Esophagus (tissue), 2 donors: ENCODE measurements around the gene GALK1. TPM values are rescaled to one million over a fixed set of nuclear protein-coding genes. Genes with fewer than 3 reads are reported as not detected.
"Not testable (repeated sequence)": the region's sequence is repeated elsewhere in the genome, so short reads cannot be mapped to it uniquely, and the experiment has no call there.

Experiments used
- H3K27ac ChIP-seq, 2 donors: one replicate each; pipeline ENCODE4 v1.5.1; 2013; ENCODE audit warnings: low read depth in 2 of 2, mild to moderate bottlenecking in 2 of 2, inconsistent platforms in 1 of 2, low read length in 1 of 2, moderate library complexity in 1 of 2
- H3K27me3 ChIP-seq, 2 donors: one replicate each; pipeline ENCODE4 v1.6.1; 2013; ENCODE audit warnings: low read length in 2 of 2, control low read depth in 1 of 2, mild to moderate bottlenecking in 1 of 2; ENCODE audit not compliant: insufficient read depth in 2 of 2, control insufficient read depth in 1 of 2
- H3K36me3 ChIP-seq, 2 donors: one replicate each; pipeline ENCODE4 v1.6.1; 2013; ENCODE audit warnings: low read length in 1 of 2; ENCODE audit not compliant: control insufficient read depth in 2 of 2, insufficient read depth in 2 of 2
- H3K4me1 ChIP-seq, 2 donors: one replicate each; pipeline ENCODE4 v1.6.1; 2013; ENCODE audit warnings: low read length in 1 of 2; ENCODE audit not compliant: control insufficient read depth in 2 of 2, insufficient read depth in 2 of 2
- H3K4me3 ChIP-seq, 2 donors: one replicate each; pipeline ENCODE4 v1.5.1; 2013; ENCODE audit warnings: low read length in 2 of 2, mild to moderate bottlenecking in 2 of 2, low read depth in 1 of 2, moderate library complexity in 1 of 2
- H3K9me3 ChIP-seq, 2 donors: one replicate each; pipeline ENCODE4 v1.6.1; 2013; ENCODE audit warnings: mild to moderate bottlenecking in 2 of 2, low read depth in 1 of 2, low read length in 1 of 2, moderate library complexity in 1 of 2; ENCODE audit not compliant: control insufficient read depth in 2 of 2, insufficient read depth in 1 of 2
- WGBS, 2 donors: extraction: QIAGEN DNeasy Blood & Tissue Kit; methylation state at CpG; one replicate each; pipeline ENCODE4 v1.1.7; 2013; 5-methylcytosine and 5-hydroxymethylcytosine counted together
- polyA plus RNA-seq, 2 donors: library from polyadenylated mRNA; stranded (reverse); fragments of 200-250 nt; gene quantifications; one replicate each; pipeline ENCODE4 v1.2.3, GENCODE V29; 2013
- donor health status: healthy with polysubstance abuse.
- donor health status: Bipolar disorder and iron deficiency.

Gene GALK1
- polyA plus RNA-seq, 2 donors = 27.9 to 29.5 TPM

DNA sequence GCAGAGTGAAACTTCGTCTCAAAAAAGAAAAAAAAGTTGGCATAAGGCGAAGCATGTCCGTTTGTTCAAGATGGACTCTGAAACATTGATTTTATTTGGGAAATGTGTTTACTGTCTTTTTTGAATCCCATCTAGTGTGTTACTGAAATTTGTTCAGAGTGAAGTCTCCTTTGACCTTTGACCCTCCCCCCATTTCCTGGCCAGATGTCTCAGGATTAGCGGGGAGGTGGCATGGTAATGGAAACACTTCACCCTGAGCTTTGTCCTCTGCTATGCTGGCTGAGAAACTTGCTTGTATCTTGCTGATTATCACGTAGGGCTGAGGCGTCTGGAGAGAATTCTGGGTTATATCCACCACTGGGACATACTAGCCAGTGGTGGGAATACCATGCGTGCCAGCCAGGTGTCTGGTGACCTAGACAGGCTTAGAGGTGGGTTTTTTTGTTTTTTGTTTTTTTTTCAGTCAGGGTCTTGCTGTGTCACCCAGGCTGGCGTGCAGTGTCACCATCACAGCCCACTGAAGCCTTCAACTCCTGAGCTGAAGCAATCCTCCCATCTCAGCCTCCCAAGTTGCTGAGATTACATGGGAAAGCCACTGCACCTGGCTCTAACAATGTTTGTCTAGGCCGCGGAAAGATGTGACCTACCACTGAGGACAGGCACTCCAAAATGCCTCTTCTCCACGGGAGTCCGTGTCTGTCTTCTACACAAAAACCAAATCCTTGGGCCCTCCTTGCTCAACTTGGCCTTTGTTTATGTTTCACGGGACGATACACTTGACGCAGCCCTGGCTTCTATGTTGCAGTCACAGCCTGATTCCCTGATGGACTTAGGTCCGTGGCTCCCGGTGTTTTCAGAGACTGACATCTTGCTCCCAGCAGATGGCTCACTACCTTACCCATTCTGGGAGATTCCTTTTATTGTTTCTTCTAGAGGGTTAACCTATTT is 6.6 kb upstream of the GALK1 start:
- Histone ChIP-seq H3K36me3 (peaks cover 2 to 6% of the 10 kb centered on the region in 2 donors), H3K27me3 (no peaks in the 10 kb centered on the region), H3K4me3 (no peak overlapping the region), H3K27ac (no peak overlapping the region), H3K9me3 (no peaks in the 10 kb centered on the region), H3K4me1 (peaks cover 0 to 8% of the 10 kb centered on the region in 2 donors)
- WGBS, 2 donors = 64 to 66% methylated on average over 17 of the region's 17 CpGs

DNA sequence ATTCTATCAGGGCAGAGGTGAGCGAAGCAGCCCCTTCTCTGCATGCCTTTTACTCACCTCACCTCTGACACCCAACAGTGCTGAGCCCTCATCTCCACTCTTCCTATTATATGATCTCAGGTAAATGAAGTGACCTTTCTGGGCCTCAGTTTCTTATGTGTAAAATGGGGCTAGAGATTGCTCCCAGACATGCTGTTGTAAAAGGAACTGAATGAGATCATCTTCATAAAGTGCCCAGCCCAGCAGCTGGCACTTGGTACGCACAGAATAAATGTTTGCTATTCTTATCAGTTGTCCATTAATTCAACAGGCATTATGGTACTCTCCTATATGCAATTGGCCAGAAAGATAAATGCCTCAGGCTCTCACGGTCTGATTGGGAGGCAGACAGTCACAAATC is 4.5 kb upstream of the GALK1 start:
- Histone ChIP-seq H3K9me3 (no peaks in the 10 kb centered on the region), H3K4me3 (no peak overlapping the region), H3K27ac (no peak overlapping the region), H3K36me3 (no peaks in the 10 kb centered on the region), H3K27me3 (no peaks in the 10 kb centered on the region), H3K4me1 (peaks cover 0 to 7% of the 10 kb centered on the region in 2 donors)
- WGBS, 2 donors = 76 to 81% methylated on average over 3 of the region's 3 CpGs

DNA sequence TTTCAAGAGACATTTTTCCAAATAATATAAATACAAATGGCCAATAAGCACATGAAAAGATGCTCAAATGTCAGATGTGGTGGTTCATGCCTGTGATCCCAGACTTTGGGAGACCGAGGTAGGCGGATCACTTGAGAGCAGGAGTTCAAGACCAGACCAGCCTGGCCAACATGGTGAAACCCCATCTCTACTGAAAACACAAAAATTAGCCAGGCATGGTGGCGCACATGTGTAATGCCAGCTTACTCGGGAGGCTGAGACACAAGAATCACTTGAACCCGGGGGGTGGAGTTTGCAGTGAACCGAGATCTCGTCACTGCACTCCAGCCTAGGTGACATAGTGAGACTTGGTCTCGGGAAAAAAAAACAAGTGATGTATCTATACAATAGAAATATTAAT is 2.9 kb upstream of the GALK1 start:
- WGBS, 2 donors = 88 to 91% methylated on average over 8 of the region's 8 CpGs
- Histone ChIP-seq H3K27ac (no peak overlapping the region), H3K36me3 (no peaks in the 10 kb centered on the region), H3K27me3 (no peaks in the 10 kb centered on the region), H3K4me3 (no peak overlapping the region), H3K4me1 (peaks cover 7 to 14% of the 10 kb centered on the region in 2 donors), H3K9me3 (no peaks in the 10 kb centered on the region)

DNA sequence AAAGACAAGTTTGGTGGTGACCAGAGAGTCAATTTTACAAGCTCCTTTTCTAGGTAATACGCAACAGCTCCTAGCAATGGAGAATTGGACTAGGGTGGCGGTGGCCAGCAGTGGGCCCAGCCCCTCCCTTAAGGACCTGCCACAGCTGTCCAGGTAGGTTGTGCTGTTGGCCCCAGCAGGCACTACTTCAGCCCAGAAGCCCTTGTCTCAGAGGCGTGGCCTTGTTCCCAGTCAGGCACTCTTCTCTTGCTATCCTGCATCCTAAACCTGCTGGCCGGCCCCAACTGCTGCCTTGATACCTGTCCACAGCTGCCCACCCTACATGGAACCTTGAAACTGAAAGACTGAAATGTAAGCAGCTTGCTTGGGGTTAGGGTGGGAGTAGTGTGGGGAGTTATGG is 989 bp upstream of the GALK1 start:
- WGBS, 2 donors = 90 to 94% methylated on average over 4 of the region's 4 CpGs
- Histone ChIP-seq H3K4me3 (no peak overlapping the region), H3K4me1 (peaks cover 10% of the 10 kb centered on the region in 2 donors), H3K27me3 (no peaks in the 10 kb centered on the region), H3K27ac (peak overlapping the region in 1 of 2 donors; percentile 45), H3K36me3 (no peaks in the 10 kb centered on the region), H3K9me3 (no peaks in the 10 kb centered on the region)

DNA sequence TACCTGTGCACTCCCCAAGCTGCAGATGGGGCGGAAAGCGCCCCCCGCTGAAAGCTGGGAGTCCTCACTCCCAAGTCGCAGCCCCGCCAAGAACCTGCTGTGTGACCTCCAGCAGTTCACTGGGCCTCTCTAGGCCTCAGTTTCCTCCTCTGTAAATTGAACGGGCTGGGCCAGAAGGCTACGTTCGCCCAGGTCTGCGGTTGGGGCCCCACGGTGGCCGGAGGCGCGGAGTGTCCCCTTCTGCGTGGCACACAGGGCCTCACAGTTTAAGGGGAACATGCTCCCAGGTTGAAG is 628 bp downstream of the GALK1 start:
- 9 to 10% methylated on average over 14 of the region's 14 CpGs for WGBS, 2 donors
- Histone ChIP-seq H3K36me3 (no peaks in the 10 kb centered on the region), H3K27ac (peak overlapping the region; percentile 78 to 90), H3K9me3 (no peaks in the 10 kb centered on the region), H3K27me3 (no peaks in the 10 kb centered on the region), H3K4me3 (peak overlapping the region; percentile 55 to 66), H3K4me1 (peaks cover 10% of the 10 kb centered on the region in 2 donors)

DNA sequence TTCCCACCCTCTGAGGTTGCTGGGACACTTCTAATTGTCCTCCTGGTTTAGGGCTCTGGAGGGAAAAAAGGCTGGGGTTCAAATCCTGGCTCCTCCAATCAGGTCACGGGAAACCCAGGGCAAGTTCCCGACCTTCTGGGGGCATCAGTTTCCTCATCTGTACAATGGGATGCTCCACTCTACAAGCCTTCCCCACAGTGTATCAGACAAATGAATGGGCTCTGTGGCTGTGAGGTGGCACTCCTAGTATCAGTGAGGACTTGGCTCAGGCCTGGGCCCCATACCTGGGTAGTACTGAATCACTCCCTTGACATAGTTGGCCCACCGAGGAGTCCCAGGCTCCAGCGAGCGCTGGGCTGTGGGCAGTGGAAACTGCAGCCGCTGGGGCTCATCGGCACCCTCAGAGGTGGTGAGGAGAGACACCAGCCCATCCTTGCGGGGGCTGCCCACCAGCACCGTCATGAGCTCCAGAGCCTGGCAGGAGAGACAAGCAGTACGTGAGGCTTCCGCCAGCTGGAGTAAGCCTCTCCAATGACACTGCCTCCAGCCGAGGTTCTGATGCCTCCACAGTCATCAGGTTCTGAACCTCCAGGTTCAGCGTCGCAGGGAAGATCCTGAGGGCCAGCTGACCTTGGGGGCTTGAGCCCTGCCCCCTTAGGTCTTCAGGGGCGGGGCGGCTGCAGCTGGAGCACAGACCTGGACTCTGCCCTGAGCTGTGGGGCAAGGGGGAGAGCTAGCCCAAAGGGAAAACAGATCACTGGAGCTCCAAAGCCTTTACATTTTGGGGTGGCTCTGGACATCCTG is 1.2 kb downstream of the GALK1 start:
- 65 to 68% methylated on average over 16 of the region's 16 CpGs for WGBS, 2 donors
- H3K27ac ChIP-seq = peak overlapping the region in 1 of 2 donors; percentile 90
- H3K27me3 ChIP-seq = no peaks in the 10 kb centered on the region
- H3K36me3 ChIP-seq = no peaks in the 10 kb centered on the region
- peaks cover 10% of the 10 kb centered on the region in 2 donors for H3K4me1 ChIP-seq
- no peaks in the 10 kb centered on the region for H3K9me3 ChIP-seq
- H3K4me3 ChIP-seq = peak overlapping the region; percentile 55 to 66

DNA sequence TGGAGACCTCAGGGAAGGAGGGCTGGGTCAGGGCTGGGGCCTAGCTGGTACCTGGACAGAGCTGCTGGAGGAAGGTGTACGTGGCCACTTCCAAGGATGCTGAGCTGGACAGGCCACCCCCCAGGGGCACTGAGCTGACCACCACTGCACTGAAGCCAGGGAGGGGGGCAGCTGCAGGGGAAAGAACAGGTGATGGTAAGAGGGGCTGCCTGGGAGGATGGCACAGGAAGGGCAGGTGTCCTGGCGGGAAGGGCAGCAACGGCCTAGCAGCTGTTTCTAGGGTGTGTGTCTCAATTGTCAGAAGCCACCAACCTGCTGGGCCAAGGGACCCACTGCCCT is 1.8 kb downstream of the GALK1 start:
- H3K27ac ChIP-seq = no peak overlapping the region
- no peak overlapping the region for H3K4me3 ChIP-seq
- H3K4me1 ChIP-seq = peaks cover 10% of the 10 kb centered on the region in 2 donors
- peaks cover 0 to under 1% of the 10 kb centered on the region in 2 donors for H3K36me3 ChIP-seq
- WGBS, 2 donors = 85 to 87% methylated on average over 3 of the region's 3 CpGs
- no peaks in the 10 kb centered on the region for H3K27me3 ChIP-seq
- no peaks in the 10 kb centered on the region for H3K9me3 ChIP-seq

DNA sequence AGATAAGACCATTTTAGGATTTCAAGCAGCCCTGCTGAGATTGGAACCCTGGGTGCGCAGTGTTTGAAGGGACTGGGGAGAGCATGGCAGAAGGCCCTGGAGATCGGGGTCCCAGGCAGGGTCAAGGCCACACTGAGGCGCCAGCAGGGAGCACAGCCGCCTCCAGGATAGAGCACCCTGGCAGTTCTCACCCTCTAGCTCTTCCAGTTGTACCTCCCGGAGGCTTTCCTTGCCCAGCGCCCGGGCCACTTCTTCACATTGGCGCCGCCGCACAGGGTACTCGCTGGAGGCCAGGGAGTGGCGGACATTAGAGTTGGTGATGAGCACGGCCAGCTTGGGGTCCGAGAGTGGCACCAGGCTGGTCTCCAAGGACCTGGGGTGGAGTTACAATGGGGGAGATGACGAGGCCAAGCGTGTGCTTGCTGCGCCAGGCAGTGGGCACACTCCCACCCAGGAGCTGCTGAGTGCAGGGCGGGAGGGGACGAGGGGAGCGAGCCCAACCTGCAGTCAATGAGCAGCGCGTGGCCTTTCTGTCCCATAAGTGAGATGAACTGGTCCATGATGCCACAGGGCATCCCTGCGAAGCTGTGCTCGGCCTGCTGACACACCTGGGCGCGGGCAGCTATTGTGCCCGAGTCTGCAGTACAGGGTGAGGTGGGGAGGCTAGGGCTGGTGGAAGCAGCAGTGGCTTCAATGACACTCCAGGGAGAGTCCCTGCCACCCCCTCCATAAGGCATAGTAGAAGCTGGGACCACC is 2.3 kb downstream of the GALK1 start:
- Histone ChIP-seq H3K27me3 (no peaks in the 10 kb centered on the region), H3K27ac (no peak overlapping the region), H3K4me3 (no peak overlapping the region), H3K36me3 (peaks cover 0 to 6% of the 10 kb centered on the region in 2 donors), H3K4me1 (peaks cover 10% of the 10 kb centered on the region in 2 donors), H3K9me3 (no peaks in the 10 kb centered on the region)
- 86 to 87% methylated on average over 27 of the region's 27 CpGs for WGBS, 2 donors

DNA sequence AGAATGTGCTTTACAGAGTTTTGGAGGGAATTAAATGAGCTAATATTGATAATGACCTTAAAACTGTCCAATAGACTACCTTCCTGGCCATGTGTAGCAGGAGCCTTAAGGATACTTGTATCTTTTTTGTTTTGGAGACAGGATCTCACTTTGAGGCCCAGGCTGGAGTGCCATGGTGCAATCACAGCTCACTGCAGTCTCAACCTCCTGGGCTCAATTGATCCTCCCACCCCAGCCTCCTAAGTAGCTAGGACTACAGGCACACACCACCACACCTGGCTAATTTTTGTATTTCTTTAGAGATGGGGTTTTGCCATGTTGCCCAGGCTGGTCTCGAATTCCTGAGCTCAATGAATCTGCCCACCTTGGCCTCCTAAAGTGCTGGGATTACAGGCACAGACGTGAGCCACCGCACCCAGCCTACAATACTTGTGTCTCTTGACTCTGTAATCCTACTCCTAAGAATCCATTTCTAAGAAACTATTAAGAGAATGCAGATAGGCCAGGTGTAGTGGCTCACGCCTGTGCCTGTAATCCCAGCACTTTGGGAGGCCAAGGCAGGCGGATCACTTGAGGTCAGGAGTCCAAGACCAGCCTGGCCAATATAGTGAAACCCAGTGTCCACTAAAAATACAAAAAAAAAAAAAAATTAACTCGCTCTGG is 4.9 kb downstream of the GALK1 start:
- Histone ChIP-seq H3K36me3 (peaks cover 0 to 29% of the 10 kb centered on the region in 2 donors), H3K4me1 (peaks cover 10 to 12% of the 10 kb centered on the region in 2 donors), H3K27ac (peak overlapping the region in 1 of 2 donors; percentile 63)
- not testable (repeated sequence) for H3K27me3 ChIP-seq, H3K4me3 ChIP-seq, H3K9me3 ChIP-seq
- 79 to 88% methylated on average over 6 of the region's 6 CpGs for WGBS, 2 donors
